SK-N-SH treated with all-trans-retinoic acid at 6 μM for 48 hours (cell line): ENCODE data around the gene PHF23.

Experiments
- ARNTL ChIP-seq: fragments of 450-650 bp; formaldehyde crosslinking; IDR thresholded peaks from 2 replicates; pipeline ENCODE4 v1.5.0; 2020; ENCODE audit warnings: low read depth, mild to moderate bottlenecking, moderate library complexity, borderline replicate concordance
- CREB5 ChIP-seq: fragments of 250-450 bp; sonication (Bioruptor Pico); IDR thresholded peaks from 2 replicates; pipeline ENCODE4 v1.5.1; 2020; ENCODE audit warnings: low read depth, mild to moderate bottlenecking, moderate library complexity
- GLIS3 ChIP-seq: fragments of 250-450 bp; sonication (Bioruptor Pico); IDR thresholded peaks from 2 replicates; pipeline ENCODE4 v1.5.0; 2020; ENCODE audit warnings: mild to moderate bottlenecking, moderate library complexity
- PATZ1 ChIP-seq: fragments of 250-450 bp; sonication (Bioruptor Pico); IDR thresholded peaks from 2 replicates; pipeline ENCODE4 v1.8.0; 2020; ENCODE audit warnings: mild to moderate bottlenecking, moderate library complexity, borderline replicate concordance
- RARB ChIP-seq: fragments of 250-450 bp; sonication (Bioruptor Pico); IDR thresholded peaks from 2 replicates; pipeline ENCODE4 v1.8.0; 2021; ENCODE audit warnings: mild to moderate bottlenecking, moderate library complexity
- SNAI2 ChIP-seq: fragments of 250-450 bp; sonication (Bioruptor Pico); IDR thresholded peaks from 2 replicates; pipeline ENCODE4 v1.5.0; 2020; ENCODE audit warnings: mild to moderate bottlenecking, moderate library complexity
- TCF4 ChIP-seq: fragments of 250-450 bp; sonication (Bioruptor Pico); IDR thresholded peaks from 2 replicates; pipeline ENCODE4 v1.8.0; 2021; ENCODE audit warnings: mild to moderate bottlenecking, moderate library complexity, borderline replicate concordance
- ZFP30 ChIP-seq: fragments of 450-650 bp; formaldehyde crosslinking; IDR thresholded peaks from 2 replicates; pipeline ENCODE4 v1.5.0; 2022; ENCODE audit warnings: mild to moderate bottlenecking, moderate library complexity
- ZNF8 ChIP-seq: fragments of 450-650 bp; formaldehyde crosslinking; IDR thresholded peaks from 2 replicates; pipeline ENCODE4 v1.5.0; 2020; ENCODE audit warnings: mild to moderate bottlenecking, moderate library complexity

GRCh38 chr17:7213895-7214299, 25.4 kb downstream of the PHF23 start:
- no peak for TF ChIP-seq ZNF8
- TF ChIP-seq RARB (CRISPR knock-in tag) = no peak
- no peak for TF ChIP-seq GLIS3 (CRISPR knock-in tag)
- TF ChIP-seq SNAI2 (CRISPR knock-in tag) = no peak
- TF ChIP-seq ZFP30 = no peak
- TF ChIP-seq PATZ1 (CRISPR knock-in tag) = no peak
- TF ChIP-seq ARNTL (CRISPR knock-in tag) = no peak
- no peak for TF ChIP-seq CREB5
- TF ChIP-seq TCF4 (CRISPR knock-in tag) = no peak
